Superior temporal gyrus (tissue), 1 donor: ENCODE measurements around the gene AFAP1.

ENCODE experiments used
- DNase-seq: peaks from one replicate; pipeline ENCODE4 v3.0.0-alpha.2; 2016; ENCODE audit errors: extremely low spot score

The AFAP1 gene

GRCh38 chr4:7769396-7770223 lies 170.1 kb downstream of the AFAP1 start:
- DNase-seq = peak; percentile 72

- no peak for DNase-seq
These were observed 170.9 kb downstream of the AFAP1 start for GRCh38 chr4:7768736-7769135.

GRCh38 chr4:7767966-7768365 lies 171.7 kb downstream of the AFAP1 start:
- DNase-seq = no peak

- DNase-seq = no peak
These were observed 172.1 kb downstream of the AFAP1 start for GRCh38 chr4:7767526-7767925.

GRCh38 chr4:7766661-7767345 lies 172.9 kb downstream of the AFAP1 start:
- no peak for DNase-seq

GRCh38 chr4:7766086-7766485 lies 173.6 kb downstream of the AFAP1 start:
- DNase-seq = no peak

- no peak for DNase-seq
These were observed 174.0 kb downstream of the AFAP1 start for GRCh38 chr4:7765666-7766065.

GRCh38 chr4:7764466-7764865 lies 175.2 kb downstream of the AFAP1 start:
- no peak for DNase-seq

- DNase-seq = no peak
These were observed 175.9 kb downstream of the AFAP1 start for GRCh38 chr4:7763788-7764187.

GRCh38 chr4:7763106-7763505 lies 176.6 kb downstream of the AFAP1 start:
- no peak for DNase-seq

- DNase-seq = no peak
These were observed 177.2 kb downstream of the AFAP1 start for GRCh38 chr4:7762376-7763030.

- DNase-seq = peak; percentile 79
These were observed 177.9 kb downstream of the AFAP1 start for GRCh38 chr4:7761720-7762119.

- DNase-seq = no peak
These were observed 178.3 kb downstream of the AFAP1 start for GRCh38 chr4:7761312-7761711.

GRCh38 chr4:7760706-7761105 lies 179.0 kb downstream of the AFAP1 start:
- no peak for DNase-seq

- DNase-seq = no peak
These were observed 179.4 kb downstream of the AFAP1 start for GRCh38 chr4:7760228-7760627.

GRCh38 chr4:7759635-7760034 lies 180.0 kb downstream of the AFAP1 start:
- no peak for DNase-seq

- DNase-seq = no peak
These were observed 180.4 kb downstream of the AFAP1 start for GRCh38 chr4:7759216-7759615.

- no peak for DNase-seq
These were observed 181.2 kb downstream of the AFAP1 start for GRCh38 chr4:7758476-7758875.

- DNase-seq = no peak
These were observed 181.9 kb downstream of the AFAP1 start for GRCh38 chr4:7757501-7758471.

- no peak for DNase-seq
These were observed 182.9 kb downstream of the AFAP1 start for GRCh38 chr4:7756561-7757355.

- no peak for DNase-seq
These were observed 183.6 kb downstream of the AFAP1 start for GRCh38 chr4:7756071-7756470.
